GM18508 (cell line): ENCODE measurements around the gene DAPK1.

ENCODE experiments used
- ATAC-seq: cut with Tn5 transposase; IDR thresholded peaks from one replicate; pipeline ENCODE4 v1.9.1; 2021; ENCODE audit warnings: moderate number of reproducible peaks; ENCODE audit not compliant: insufficient read depth, unreplicated experiment

The DAPK1 gene

GRCh38 chr9:87606841-87607521 lies 109.3 kb downstream of the DAPK1 start:
- no peak for ATAC-seq

- ATAC-seq = no peak
Measured at GRCh38 chr9:87607859-87608258, 110.2 kb downstream of the DAPK1 start.

GRCh38 chr9:87609002-87609401 lies 111.3 kb downstream of the DAPK1 start:
- ATAC-seq = no peak

- no peak for ATAC-seq
Measured at GRCh38 chr9:87609486-87609885, 111.8 kb downstream of the DAPK1 start.

GRCh38 chr9:87610200-87611155 lies 112.8 kb downstream of the DAPK1 start:
- ATAC-seq = no peak

GRCh38 chr9:87611776-87612175 lies 114.1 kb downstream of the DAPK1 start:
- ATAC-seq = no peak

- no peak for ATAC-seq
Measured at GRCh38 chr9:87612536-87612935, 114.9 kb downstream of the DAPK1 start.

- ATAC-seq = no peak
Measured at GRCh38 chr9:87613265-87614111, 115.8 kb downstream of the DAPK1 start.

- ATAC-seq = no peak
Measured at GRCh38 chr9:87614397-87614796, 116.7 kb downstream of the DAPK1 start.

GRCh38 chr9:87615136-87615535 lies 117.5 kb downstream of the DAPK1 start:
- no peak for ATAC-seq

- no peak for ATAC-seq
Measured at GRCh38 chr9:87615547-87616148, 118.0 kb downstream of the DAPK1 start.

- ATAC-seq = no peak
Measured at GRCh38 chr9:87618226-87618625, 120.6 kb downstream of the DAPK1 start.

- no peak for ATAC-seq
Measured at GRCh38 chr9:87618931-87619330, 121.3 kb downstream of the DAPK1 start.

GRCh38 chr9:87619346-87619745 lies 121.7 kb downstream of the DAPK1 start:
- no peak for ATAC-seq

GRCh38 chr9:87620731-87621322 lies 123.2 kb downstream of the DAPK1 start:
- no peak for ATAC-seq

- no peak for ATAC-seq
Measured at GRCh38 chr9:87622098-87622497, 124.4 kb downstream of the DAPK1 start.

- no peak for ATAC-seq
Measured at GRCh38 chr9:87622923-87623322, 125.3 kb downstream of the DAPK1 start.

- no peak for ATAC-seq
Measured at GRCh38 chr9:87628346-87628745, 130.7 kb downstream of the DAPK1 start.

GRCh38 chr9:87629104-87629503 lies 131.4 kb downstream of the DAPK1 start:
- no peak for ATAC-seq

GRCh38 chr9:87630266-87630665 lies 132.6 kb downstream of the DAPK1 start:
- ATAC-seq = no peak
